Neural cell (in vitro differentiated cells): ENCODE measurements around the gene TCF12. TPM values are rescaled to one million over a fixed set of nuclear protein-coding genes. Genes with fewer than 3 reads are reported as not detected.

Experiments
- H2AFZ ChIP-seq: fragments of 200-600, 300-800 bp; sonication (generic), shearing (Covaris generic); 2 replicates; pipeline ENCODE4 v1.6.0; 2014; ENCODE audit warnings: low read depth, mild to moderate bottlenecking, antibody characterized with exemption, low read length, moderate library complexity
- H3F3A ChIP-seq: fragments of 200-600 bp; shearing (Covaris generic); 2 replicates; pipeline ENCODE4 v1.6.1; 2016; ENCODE audit warnings: mild to moderate bottlenecking, moderate library complexity, mixed read lengths, antibody characterized with exemption, low read length; ENCODE audit not compliant: insufficient read depth, poor library complexity, severe bottlenecking
- H3K27ac ChIP-seq: fragments of 200-600, 300-800 bp; sonication (generic), shearing (Covaris generic); 2 replicates; pipeline ENCODE4 v1.5.1; 2014; ENCODE audit warnings: mild to moderate bottlenecking, low read length, moderate library complexity
- H3K27me3 ChIP-seq: fragments of 300-800, 200-600 bp; sonication (generic), shearing (Covaris generic); 2 replicates; pipeline ENCODE4 v1.6.0; 2014; ENCODE audit warnings: mild to moderate bottlenecking, low read depth, low read length, moderate library complexity; ENCODE audit not compliant: insufficient read depth
- H3K36me3 ChIP-seq: fragments of 300-800, 200-600 bp; sonication (generic), shearing (Covaris generic); 2 replicates; pipeline ENCODE4 v1.5.1; 2014; ENCODE audit warnings: mild to moderate bottlenecking, antibody characterized with exemption, low read length, moderate library complexity; ENCODE audit not compliant: insufficient read depth
- H3K4me2 ChIP-seq: fragments of 300-800, 200-600 bp; sonication (generic), shearing (Covaris generic); 2 replicates; pipeline ENCODE4 v1.6.0; 2014; ENCODE audit warnings: mild to moderate bottlenecking, low read length
- H3K4me3 ChIP-seq: fragments of 300-800, 200-600 bp; sonication (generic), shearing (Covaris generic); 2 replicates; pipeline ENCODE4 v1.5.1; 2014; ENCODE audit warnings: mild to moderate bottlenecking, low read length, moderate library complexity
- H3K79me2 ChIP-seq: fragments of 200-600 bp; shearing (Covaris generic); replicated peaks from 2 replicates; pipeline ENCODE4 v1.6.0; 2014; ENCODE audit warnings: mild to moderate bottlenecking, low read length, moderate library complexity; ENCODE audit not compliant: insufficient read depth
- H3K9ac ChIP-seq: fragments of 300-800, 200-600 bp; sonication (generic), shearing (Covaris generic); 2 replicates; pipeline ENCODE4 v1.6.1; 2016; ENCODE audit warnings: mild to moderate bottlenecking, low read length, mixed read lengths
- H3K9me2 ChIP-seq: fragments of 200-600 bp; shearing (Covaris generic); 2 replicates; pipeline ENCODE4 v1.6.1; 2016; ENCODE audit warnings: mild to moderate bottlenecking, low read length, mixed read lengths; ENCODE audit not compliant: insufficient read depth
- H3K9me3 ChIP-seq: fragments of 200-600, 300-800 bp; sonication (generic), shearing (Covaris generic); 2 replicates; pipeline ENCODE4 v1.6.1; 2016; ENCODE audit warnings: mild to moderate bottlenecking, mixed run types, low read length, moderate library complexity, mixed read lengths
- H4K20me1 ChIP-seq: fragments of 200-600 bp; shearing (Covaris generic); 2 replicates; pipeline ENCODE4 v1.6.1; 2016; ENCODE audit warnings: mild to moderate bottlenecking, mixed run types; ENCODE audit not compliant: insufficient read depth
- CTCF ChIP-seq: fragments of 450-650 bp; IDR thresholded peaks from 2 replicates; pipeline ENCODE4 v1.5.1; 2014; ENCODE audit warnings: antibody characterized with exemption, mild to moderate bottlenecking, moderate library complexity; ENCODE audit not compliant: poor library complexity, severe bottlenecking
- EP300 ChIP-seq: fragments of 450-650 bp; conservative IDR thresholded peaks from 2 replicates; pipeline ENCODE4 v1.6.1; 2014; ENCODE audit warnings: antibody characterized with exemption, mild to moderate bottlenecking, moderate library complexity; ENCODE audit not compliant: poor library complexity, severe bottlenecking
- EZH2 ChIP-seq: fragments of 200-600, 300-800 bp; shearing (Covaris generic), sonication (generic); IDR thresholded peaks from 2 replicates; pipeline ENCODE4 v1.6.1; 2014; ENCODE audit warnings: antibody characterized with exemption, low read length, borderline replicate concordance, mild to moderate bottlenecking; ENCODE audit not compliant: insufficient read depth, poor library complexity, severe bottlenecking
- MXI1 ChIP-seq: fragments of 450-650 bp; conservative IDR thresholded peaks from 2 replicates; pipeline ENCODE4 v1.6.1; 2014; ENCODE audit warnings: antibody characterized with exemption, mild to moderate bottlenecking; ENCODE audit not compliant: poor library complexity, severe bottlenecking
- POLR2AphosphoS5 ChIP-seq: IDR thresholded peaks from 2 replicates; pipeline ENCODE4 v1.6.1; 2012
- RAD21 ChIP-seq: fragments of 450-650 bp; conservative IDR thresholded peaks from 2 replicates; pipeline ENCODE4 v1.6.1; 2014; ENCODE audit warnings: antibody characterized with exemption, mild to moderate bottlenecking, moderate library complexity
- REST ChIP-seq: IDR thresholded peaks from 2 replicates; pipeline ENCODE4 v1.6.1; 2012; ENCODE audit warnings: borderline replicate concordance
- SMC3 ChIP-seq: fragments of 450-650 bp; conservative IDR thresholded peaks from 2 replicates; pipeline ENCODE4 v1.6.1; 2014; ENCODE audit warnings: antibody characterized with exemption, mild to moderate bottlenecking, moderate library complexity; ENCODE audit not compliant: poor library complexity
- TAF1 ChIP-seq: IDR thresholded peaks from 2 replicates; pipeline ENCODE4 v1.6.1; 2012; ENCODE audit warnings: low read depth
- polyA plus RNA-seq: library from polyadenylated mRNA; depleted of rRNA; stranded (reverse); fragments of >200 nt; gene quantifications from 2 replicates; pipeline ENCODE4 v1.2.3, GENCODE V29; 2014

TCF12 gene
- polyA plus RNA-seq, 1 donor from 2014 or later = 52.7 TPM

- no peak for TF ChIP-seq EZH2
- TF ChIP-seq POLR2AphosphoS5 = no peak
- no peak for TF ChIP-seq MXI1
- TF ChIP-seq EP300 = no peak
- no peak for TF ChIP-seq SMC3
- no peak for TF ChIP-seq TAF1
- TF ChIP-seq CTCF = no peak
- no peak for TF ChIP-seq REST
- no peak for TF ChIP-seq RAD21
- Histone ChIP-seq H3K36me3 (no peaks in the 10 kb centered on the region), H3K27ac (no peak overlapping the region), H3K9me2 (no peaks in the 10 kb centered on the region), H3K9ac (no peak overlapping the region), H3K79me2 (no peaks in the 10 kb centered on the region), H2AFZ (no peak overlapping the region), H3K4me3 (no peak overlapping the region), H3F3A (no peaks in the 10 kb centered on the region), H3K9me3 (no peaks in the 10 kb centered on the region), H3K4me2 (no peak overlapping the region), H3K27me3 (no peaks in the 10 kb centered on the region), H4K20me1 (no peaks in the 10 kb centered on the region)
These were observed 264.6 kb downstream of the TCF12 start for GRCh38 chr15:57183041-57183440.

- H3K27me3 ChIP-seq = no peaks in the 10 kb centered on the region
- TF ChIP-seq REST (no peak), EP300 (no peak), MXI1 (no peak), CTCF (no peak), EZH2 (no peak), RAD21 (no peak), TAF1 (no peak), POLR2AphosphoS5 (no peak), SMC3 (no peak)
- no peaks in the 10 kb centered on the region for H3K79me2 ChIP-seq
- H3K9ac ChIP-seq = no peak overlapping the region
- no peak overlapping the region for H3K4me2 ChIP-seq
- no peak overlapping the region for H3K27ac ChIP-seq
- H3F3A ChIP-seq = no peaks in the 10 kb centered on the region
- no peaks in the 10 kb centered on the region for H3K9me3 ChIP-seq
- no peak overlapping the region for H2AFZ ChIP-seq
- H4K20me1 ChIP-seq = no peaks in the 10 kb centered on the region
- H3K4me3 ChIP-seq = no peak overlapping the region
- no peaks in the 10 kb centered on the region for H3K9me2 ChIP-seq
- no peaks in the 10 kb centered on the region for H3K36me3 ChIP-seq
These were observed 265.3 kb downstream of the TCF12 start for GRCh38 chr15:57183614-57184344.
